Smooth muscle cell (in vitro differentiated cells): ENCODE results near the gene SLC4A7. TPM values are rescaled to one million over a fixed set of nuclear protein-coding genes. Genes with fewer than 3 reads are reported as not detected.

ENCODE experiments used
- DNase-seq: peaks from one replicate; lab custom pipeline; 2025; ENCODE audit not compliant: unreplicated experiment; lab: John Stamatoyannopoulos, UW
- H2AFZ ChIP-seq: fragments of 200-600 bp; sonication (generic); 2 replicates; pipeline ENCODE4 v1.6.0; 2016; ENCODE audit warnings: antibody characterized with exemption, low read depth, mild to moderate bottlenecking
- H3F3A ChIP-seq: fragments of 200-600 bp; sonication (generic); 2 replicates; pipeline ENCODE4 v1.6.0; 2017; ENCODE audit warnings: antibody characterized with exemption, low read depth
- H3K27ac ChIP-seq: fragments of 200-600 bp; sonication (generic); 2 replicates; pipeline ENCODE4 v1.5.1; 2016; ENCODE audit warnings: low read depth, mild to moderate bottlenecking
- H3K27me3 ChIP-seq: fragments of 200-600 bp; sonication (generic); 2 replicates; pipeline ENCODE4 v1.6.1; 2016; ENCODE audit warnings: low read depth, mild to moderate bottlenecking
- H3K36me3 ChIP-seq: fragments of 200-600 bp; sonication (generic); 2 replicates; pipeline ENCODE4 v1.5.1; 2016; ENCODE audit warnings: low read depth
- H3K4me1 ChIP-seq: fragments of 200-600 bp; sonication (generic); 2 replicates; pipeline ENCODE4 v1.5.1; 2016; ENCODE audit warnings: low read depth
- H3K4me2 ChIP-seq: fragments of 200-600 bp; sonication (generic); 2 replicates; pipeline ENCODE4 v1.6.0; 2016; ENCODE audit warnings: mild to moderate bottlenecking
- H3K4me3 ChIP-seq: fragments of 200-600 bp; sonication (generic); 2 replicates; pipeline ENCODE4 v1.5.1; 2016; ENCODE audit warnings: mild to moderate bottlenecking
- H3K79me2 ChIP-seq: fragments of 200-600 bp; sonication (generic); 2 replicates; pipeline ENCODE4 v1.6.0; 2016; ENCODE audit warnings: low read depth, mild to moderate bottlenecking
- H3K9ac ChIP-seq: fragments of 200-600 bp; sonication (generic); 2 replicates; pipeline ENCODE4 v1.6.0; 2016; ENCODE audit warnings: low read depth
- H3K9me3 ChIP-seq: fragments of 200-600 bp; sonication (generic); replicated peaks from 2 replicates; pipeline ENCODE4 v1.5.1; 2016; ENCODE audit warnings: low read depth
- H4K20me1 ChIP-seq: fragments of 200-600 bp; sonication (generic); 2 replicates; pipeline ENCODE4 v1.6.0; 2016; ENCODE audit warnings: low read depth
- CTCF ChIP-seq: fragments of 200-600 bp; sonication (generic); IDR thresholded peaks from 2 replicates; pipeline ENCODE4 v1.5.1; 2017; ENCODE audit warnings: borderline replicate concordance, mild to moderate bottlenecking, antibody characterized with exemption; ENCODE audit not compliant: insufficient read depth, poor library complexity, severe bottlenecking
- WGBS: methylation state at CpG from one replicate; pipeline ENCODE4 v1.1.7; 2016; ENCODE audit warnings: low lambda C conversion rate; 5-methylcytosine and 5-hydroxymethylcytosine counted together
- polyA plus RNA-seq: library from polyadenylated mRNA; unstranded; fragments of >200 nt; fragmentation: Nextera tagmentation; extraction: Ambion mirVana; gene quantifications from 2 replicates; pipeline ENCODE4 v1.2.1, GENCODE V29; 2016
- total RNA-seq: library from RNA; depleted of rRNA; stranded (reverse); fragments of >200 nt; gene quantifications from 2 replicates; pipeline ENCODE4 v1.2.3, GENCODE V29; 2014

Gene SLC4A7
- total and polyA plus RNA-seq, 2 experiments from 2014 or later: 13.1 to 62.8 TPM

- 68% methylated on average over 5 of the region's 5 CpGs for WGBS
- DNase-seq: no peak
- H2AFZ ChIP-seq: no peak overlapping the region
- no peaks in the 10 kb centered on the region for H3F3A ChIP-seq
- TF ChIP-seq CTCF: no peak
- H4K20me1 ChIP-seq: no peaks in the 10 kb centered on the region
- H3K79me2 ChIP-seq: no peaks in the 10 kb centered on the region
- H3K9me3 ChIP-seq: no peaks in the 10 kb centered on the region
- H3K27me3 ChIP-seq: no peaks in the 10 kb centered on the region
- H3K9ac ChIP-seq: no peak overlapping the region
- H3K4me3 ChIP-seq: no peak overlapping the region
- H3K4me2 ChIP-seq: no peak overlapping the region
- H3K36me3 ChIP-seq: no peaks in the 10 kb centered on the region
- H3K4me1 ChIP-seq: no peaks in the 10 kb centered on the region
- no peak overlapping the region for H3K27ac ChIP-seq
Observed at GRCh38 chr3:27521179-27521871, 37.1 kb upstream of the SLC4A7 start.

- peaks cover 9% of the 10 kb centered on the region for H3K4me1 ChIP-seq
- no peaks in the 10 kb centered on the region for H3K79me2 ChIP-seq
- H3K4me2 ChIP-seq: peak overlapping the region; percentile 31
- no peak overlapping the region for H3K9ac ChIP-seq
- no peak overlapping the region for H3K4me3 ChIP-seq
- H3K27ac ChIP-seq: no peak overlapping the region
- no peaks in the 10 kb centered on the region for H4K20me1 ChIP-seq
- H3K9me3 ChIP-seq: no peaks in the 10 kb centered on the region
- DNase-seq: no peak
- H3F3A ChIP-seq: no peaks in the 10 kb centered on the region
- 59% methylated on average over 5 of the region's 5 CpGs for WGBS
- no peaks in the 10 kb centered on the region for H3K36me3 ChIP-seq
- TF ChIP-seq CTCF: no peak
- H2AFZ ChIP-seq: peak overlapping the region; percentile 81
- H3K27me3 ChIP-seq: no peaks in the 10 kb centered on the region
Observed at GRCh38 chr3:27511724-27512422, 27.7 kb upstream of the SLC4A7 start.

- DNase-seq: no peak
- H3K4me2 ChIP-seq: no peak overlapping the region
- H3K27ac ChIP-seq: no peak overlapping the region
- H3F3A ChIP-seq: no peaks in the 10 kb centered on the region
- H3K4me1 ChIP-seq: peaks cover 9% of the 10 kb centered on the region
- H3K27me3 ChIP-seq: no peaks in the 10 kb centered on the region
- H3K9ac ChIP-seq: no peak overlapping the region
- TF ChIP-seq CTCF: no peak
- no peaks in the 10 kb centered on the region for H3K36me3 ChIP-seq
- H2AFZ ChIP-seq: no peak overlapping the region
- no peaks in the 10 kb centered on the region for H3K9me3 ChIP-seq
- no peaks in the 10 kb centered on the region for H3K79me2 ChIP-seq
- 98% methylated on average over 2 of the region's 2 CpGs for WGBS
- H3K4me3 ChIP-seq: no peak overlapping the region
- H4K20me1 ChIP-seq: no peaks in the 10 kb centered on the region
Observed at GRCh38 chr3:27509376-27509775, 25.2 kb upstream of the SLC4A7 start.
